MM.1S (cell line): Measurements from ENCODE around the gene TNIK.

Experiments
- DNase-seq: peaks from one replicate; pipeline ENCODE4 v3.0.0-alpha.2; 2015
- H2AFZ ChIP-seq: fragments of 300-600 bp; sonication (generic); 2 replicates; pipeline ENCODE4 v1.6.0; 2016; ENCODE audit warnings: antibody characterized with exemption, low read length
- H3F3A ChIP-seq: fragments of 300-600 bp; sonication (generic); 2 replicates; pipeline ENCODE4 v1.6.1; 2016; ENCODE audit warnings: mild to moderate bottlenecking, antibody characterized with exemption, low read length, moderate library complexity, mixed read lengths; ENCODE audit not compliant: insufficient read depth
- H3K27ac ChIP-seq: fragments of 300-600 bp; sonication (generic); 2 replicates; pipeline ENCODE4 v1.5.1; 2016; ENCODE audit warnings: mild to moderate bottlenecking, low read length
- H3K27me3 ChIP-seq: fragments of 300-600 bp; sonication (generic); replicated peaks from 2 replicates; pipeline ENCODE4 v1.6.0; 2016; ENCODE audit warnings: low read length; ENCODE audit not compliant: insufficient read depth
- H3K36me3 ChIP-seq: fragments of 300-600 bp; sonication (generic); replicated peaks from 2 replicates; pipeline ENCODE4 v1.6.1; 2016; ENCODE audit warnings: mild to moderate bottlenecking, low read length, mixed read lengths; ENCODE audit not compliant: insufficient read depth
- H3K4me1 ChIP-seq: fragments of 300-600 bp; sonication (generic); 2 replicates; pipeline ENCODE4 v1.6.1; 2016; ENCODE audit warnings: low read length, mixed read lengths
- H3K4me2 ChIP-seq: fragments of 300-600 bp; sonication (generic); 2 replicates; pipeline ENCODE4 v1.6.0; 2016; ENCODE audit warnings: low read depth, low read length
- H3K4me3 ChIP-seq: fragments of 300-600 bp; sonication (generic); 2 replicates; pipeline ENCODE4 v1.5.1; 2016; ENCODE audit warnings: low read length, mixed read lengths
- H3K79me2 ChIP-seq: fragments of 300-600 bp; sonication (generic); 2 replicates; pipeline ENCODE4 v1.6.1; 2016; ENCODE audit warnings: mixed run types, low read length, mixed read lengths
- H3K9ac ChIP-seq: fragments of 300-600 bp; sonication (generic); 2 replicates; pipeline ENCODE4 v1.6.1; 2016; ENCODE audit warnings: low read length, mixed read lengths
- H3K9me2 ChIP-seq: fragments of 300-600 bp; sonication (generic); replicated peaks from 2 replicates; pipeline ENCODE4 v1.6.1; 2016; ENCODE audit warnings: mild to moderate bottlenecking, low read length, mixed read lengths; ENCODE audit not compliant: insufficient read depth
- H3K9me3 ChIP-seq: fragments of 300-600 bp; sonication (generic); replicated peaks from 2 replicates; pipeline ENCODE4 v1.6.1; 2016; ENCODE audit warnings: mild to moderate bottlenecking, low read length, mixed read lengths; ENCODE audit not compliant: insufficient read depth
- H4K20me1 ChIP-seq: fragments of 300-600 bp; sonication (generic); 2 replicates; pipeline ENCODE4 v1.6.1; 2016; ENCODE audit warnings: mild to moderate bottlenecking, low read length, moderate library complexity, mixed read lengths; ENCODE audit not compliant: insufficient read depth
- EZH2 ChIP-seq: fragments of 300-600 bp; sonication (generic); optimal IDR thresholded peaks from 2 replicates; pipeline ENCODE3; 2017; ENCODE audit warnings: low read depth, mild to moderate bottlenecking, antibody characterized with exemption, low read length, mixed read lengths
- EZH2phosphoT487 ChIP-seq: fragments of 300-600 bp; sonication (generic); IDR thresholded peaks from 2 replicates; pipeline ENCODE4 v1.6.1; 2018; ENCODE audit warnings: antibody characterized with exemption, low read length
- TF ChIP-seq, protein P1 (sequence below): fragments of 300-600 bp; sonication (generic); IDR thresholded peaks from 2 replicates; pipeline ENCODE4 v1.5.1; 2016; ENCODE audit warnings: antibody characterized with exemption, low read length, mixed read lengths

TNIK gene

DNA sequence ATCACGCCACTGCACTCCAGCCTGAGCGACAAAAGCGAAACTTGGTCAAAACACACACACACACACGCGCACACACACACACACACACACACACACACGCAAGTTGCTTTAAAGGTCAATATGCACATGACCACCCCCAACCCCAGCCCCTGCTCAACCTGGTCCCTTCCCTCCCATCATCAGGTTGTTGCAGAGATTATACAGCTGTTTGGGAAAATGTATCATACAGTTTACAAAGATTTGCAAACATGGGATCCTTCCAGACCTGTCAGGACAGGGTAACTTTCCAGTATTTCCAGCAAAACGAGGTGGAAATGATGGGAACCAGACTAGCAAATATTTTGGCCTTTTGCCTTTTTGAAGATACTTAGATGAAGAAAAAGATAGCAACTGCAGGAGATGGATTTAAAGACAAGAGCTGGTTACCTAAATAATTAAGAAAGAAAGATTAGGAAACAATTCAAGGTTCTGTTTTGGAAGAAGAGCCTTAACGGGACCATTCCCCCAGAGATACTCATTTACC lies 80.2 kb downstream of the TNIK start:
- Histone ChIP-seq H3K79me2 (no peaks in the 10 kb centered on the region), H3K27ac (no peak overlapping the region)
- TF ChIP-seq, protein P1, sequence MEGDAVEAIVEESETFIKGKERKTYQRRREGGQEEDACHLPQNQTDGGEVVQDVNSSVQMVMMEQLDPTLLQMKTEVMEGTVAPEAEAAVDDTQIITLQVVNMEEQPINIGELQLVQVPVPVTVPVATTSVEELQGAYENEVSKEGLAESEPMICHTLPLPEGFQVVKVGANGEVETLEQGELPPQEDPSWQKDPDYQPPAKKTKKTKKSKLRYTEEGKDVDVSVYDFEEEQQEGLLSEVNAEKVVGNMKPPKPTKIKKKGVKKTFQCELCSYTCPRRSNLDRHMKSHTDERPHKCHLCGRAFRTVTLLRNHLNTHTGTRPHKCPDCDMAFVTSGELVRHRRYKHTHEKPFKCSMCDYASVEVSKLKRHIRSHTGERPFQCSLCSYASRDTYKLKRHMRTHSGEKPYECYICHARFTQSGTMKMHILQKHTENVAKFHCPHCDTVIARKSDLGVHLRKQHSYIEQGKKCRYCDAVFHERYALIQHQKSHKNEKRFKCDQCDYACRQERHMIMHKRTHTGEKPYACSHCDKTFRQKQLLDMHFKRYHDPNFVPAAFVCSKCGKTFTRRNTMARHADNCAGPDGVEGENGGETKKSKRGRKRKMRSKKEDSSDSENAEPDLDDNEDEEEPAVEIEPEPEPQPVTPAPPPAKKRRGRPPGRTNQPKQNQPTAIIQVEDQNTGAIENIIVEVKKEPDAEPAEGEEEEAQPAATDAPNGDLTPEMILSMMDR = no peak
- no peak for TF ChIP-seq EZH2

GRCh38 chr3:171379281-171379680 lies 80.9 kb downstream of the TNIK start:
- Histone ChIP-seq H2AFZ (no peak overlapping the region), H3K9me2 (no peaks in the 10 kb centered on the region), H3K4me3 (no peak overlapping the region), H3K4me2 (no peak overlapping the region), H3K9ac (no peak overlapping the region), H3K36me3 (no peaks in the 10 kb centered on the region), H3K9me3 (no peaks in the 10 kb centered on the region), H3K79me2 (no peaks in the 10 kb centered on the region), H3K27me3 (no peaks in the 10 kb centered on the region), H3F3A (peaks cover 27% of the 10 kb centered on the region), H4K20me1 (no peaks in the 10 kb centered on the region), H3K4me1 (peaks cover 26% of the 10 kb centered on the region), H3K27ac (no peak overlapping the region)
- DNase-seq = no peak
- TF ChIP-seq, protein P1 = no peak
- TF ChIP-seq EZH2 (no peak), EZH2phosphoT487 (no peak)

More for the DNA sequence above, 80.2 kb downstream of the TNIK start:
- DNase-seq = no peak
- Histone ChIP-seq H3K9me3 (no peaks in the 10 kb centered on the region), H2AFZ (no peak overlapping the region), H4K20me1 (no peaks in the 10 kb centered on the region), H3K9ac (no peak overlapping the region), H3K4me2 (no peak overlapping the region), H3K27me3 (no peaks in the 10 kb centered on the region), H3F3A (peaks cover 21% of the 10 kb centered on the region), H3K9me2 (no peaks in the 10 kb centered on the region), H3K4me1 (peaks cover 18% of the 10 kb centered on the region), H3K4me3 (no peak overlapping the region), H3K36me3 (no peaks in the 10 kb centered on the region)

- no peak overlapping the region for H2AFZ ChIP-seq
- peaks cover 27% of the 10 kb centered on the region for H3F3A ChIP-seq
- DNase-seq = no peak
- H3K9me2 ChIP-seq = no peaks in the 10 kb centered on the region
- H3K79me2 ChIP-seq = no peaks in the 10 kb centered on the region
- no peak overlapping the region for H3K9ac ChIP-seq
- no peaks in the 10 kb centered on the region for H3K36me3 ChIP-seq
- H3K4me2 ChIP-seq = no peak overlapping the region
- H4K20me1 ChIP-seq = no peaks in the 10 kb centered on the region
- H3K27ac ChIP-seq = no peak overlapping the region
- H3K27me3 ChIP-seq = no peaks in the 10 kb centered on the region
- peaks cover 28% of the 10 kb centered on the region for H3K4me1 ChIP-seq
- TF ChIP-seq EZH2phosphoT487 (no peak), EZH2 (no peak)
- TF ChIP-seq, protein P1 = no peak
- H3K4me3 ChIP-seq = no peak overlapping the region
- H3K9me3 ChIP-seq = no peaks in the 10 kb centered on the region
Measured at GRCh38 chr3:171378586-171378985, 81.6 kb downstream of the TNIK start.
